Hippocampal formation (tissue), 2 donors: ENCODE data around the gene MEIS3.
"Not testable (repeated sequence)": the region's sequence is repeated elsewhere in the genome, so short reads cannot be mapped to it uniquely, and the experiment has no call there.

Source experiments
- DNase-seq, 2 donors: peaks; one replicate each; lab custom pipeline; 2025; lab: John Stamatoyannopoulos, UW

Gene MEIS3

GRCh38 chr19:47416643-47416985 lies 2.7 kb downstream of the MEIS3 start:
- DNase-seq, result no peak

DNA sequence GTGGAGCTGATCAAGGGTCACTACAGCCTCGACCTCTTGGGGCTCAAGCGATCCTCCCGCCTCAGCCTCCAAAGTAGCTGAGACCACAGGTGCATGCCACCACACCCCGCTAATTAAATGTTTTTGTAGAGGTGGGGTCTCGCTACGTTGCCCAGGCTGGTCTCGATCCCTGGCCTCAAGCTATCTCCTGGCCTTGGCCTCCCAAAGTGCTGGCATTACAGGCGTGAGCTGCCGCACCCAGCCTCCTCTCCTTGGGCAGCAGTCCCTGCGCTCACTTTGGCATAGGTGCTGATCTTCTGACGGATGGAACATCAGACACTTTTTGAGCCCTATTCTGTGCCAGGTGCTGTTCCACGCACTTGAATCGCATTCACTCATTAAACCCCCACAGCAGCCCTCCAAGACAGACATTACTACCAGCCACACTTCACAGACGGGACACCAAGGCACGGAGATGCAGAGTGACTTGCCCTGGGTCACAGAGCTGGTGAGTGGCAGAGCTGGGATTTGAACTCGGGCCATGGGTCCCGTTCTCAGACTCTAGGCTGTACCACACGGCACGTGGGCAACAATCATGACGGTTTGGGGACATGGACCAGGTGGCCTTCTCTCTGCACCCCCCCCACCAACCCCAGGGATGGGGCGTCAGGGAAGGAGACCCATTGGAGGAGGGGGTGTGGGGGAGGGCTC lies 3.2 kb downstream of the MEIS3 start:
- DNase-seq, result no peak

- DNase-seq, result no peak
Measured at GRCh38 chr19:47414469-47414868, 4.9 kb downstream of the MEIS3 start.

DNA sequence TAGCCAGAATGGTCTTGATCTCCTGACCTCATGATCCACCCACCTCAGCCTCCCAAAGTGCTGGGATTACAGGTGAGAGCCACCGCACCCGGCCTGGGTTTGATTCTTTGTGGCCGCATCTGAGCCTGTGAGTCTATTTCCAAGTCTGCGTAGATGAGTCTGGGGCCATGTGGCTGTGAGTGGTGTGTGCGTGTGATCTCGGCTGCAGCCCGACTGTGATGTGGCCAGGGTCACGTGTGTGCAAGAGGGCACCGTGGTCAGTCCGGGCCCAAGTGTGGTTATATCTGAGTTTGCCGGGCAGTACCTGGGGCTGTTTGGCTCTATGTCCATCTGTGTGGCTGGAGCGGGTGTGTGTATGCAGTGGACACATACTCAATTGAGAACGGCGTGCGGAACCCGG lies 5.4 kb downstream of the MEIS3 start:
- DNase-seq, result no peak

DNA sequence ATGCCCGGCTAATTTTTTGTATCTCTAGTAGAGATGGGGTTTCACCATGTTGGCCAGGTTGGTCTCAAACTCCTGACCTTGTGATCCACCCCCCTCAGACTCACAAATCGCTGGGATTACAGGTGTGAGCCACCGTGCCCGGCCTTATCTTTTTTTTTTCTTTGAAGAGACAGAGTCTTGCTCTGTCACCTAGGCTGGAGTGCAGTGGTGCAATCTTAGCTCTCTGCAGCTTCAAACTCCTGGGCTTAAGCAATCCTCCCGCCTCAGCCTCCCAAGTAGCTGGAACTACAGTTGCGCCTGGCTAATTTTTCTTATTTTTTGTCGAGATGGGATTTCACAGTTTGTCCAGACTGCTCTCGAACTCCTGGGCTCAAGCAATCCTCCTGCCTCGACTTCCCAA lies 7.6 kb downstream of the MEIS3 start:
- DNase-seq, result not testable (repeated sequence)

- no peak for DNase-seq
Measured at GRCh38 chr19:47411101-47411500, 8.2 kb downstream of the MEIS3 start.

GRCh38 chr19:47408156-47408938 lies 11.0 kb downstream of the MEIS3 start:
- DNase-seq, result no peak

DNA sequence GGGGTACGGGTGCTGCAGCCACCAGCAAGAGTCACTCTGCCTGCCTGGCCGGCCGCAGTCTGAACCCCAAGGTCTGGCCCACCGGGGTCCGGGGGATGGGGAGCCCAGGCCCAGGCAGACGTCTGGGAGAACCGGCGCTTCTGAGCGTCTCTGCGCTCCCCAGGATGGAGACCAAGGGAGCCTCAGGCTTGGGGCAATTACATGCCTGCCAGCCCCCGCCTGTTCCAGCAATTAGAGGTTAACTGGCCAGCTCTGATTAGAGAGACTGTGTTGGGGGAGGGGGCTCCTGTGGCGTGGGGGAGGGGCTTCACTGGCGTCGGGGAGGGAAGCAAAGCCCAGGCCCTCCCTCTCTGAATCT lies 11.9 kb downstream of the MEIS3 start:
- no peak for DNase-seq

DNA sequence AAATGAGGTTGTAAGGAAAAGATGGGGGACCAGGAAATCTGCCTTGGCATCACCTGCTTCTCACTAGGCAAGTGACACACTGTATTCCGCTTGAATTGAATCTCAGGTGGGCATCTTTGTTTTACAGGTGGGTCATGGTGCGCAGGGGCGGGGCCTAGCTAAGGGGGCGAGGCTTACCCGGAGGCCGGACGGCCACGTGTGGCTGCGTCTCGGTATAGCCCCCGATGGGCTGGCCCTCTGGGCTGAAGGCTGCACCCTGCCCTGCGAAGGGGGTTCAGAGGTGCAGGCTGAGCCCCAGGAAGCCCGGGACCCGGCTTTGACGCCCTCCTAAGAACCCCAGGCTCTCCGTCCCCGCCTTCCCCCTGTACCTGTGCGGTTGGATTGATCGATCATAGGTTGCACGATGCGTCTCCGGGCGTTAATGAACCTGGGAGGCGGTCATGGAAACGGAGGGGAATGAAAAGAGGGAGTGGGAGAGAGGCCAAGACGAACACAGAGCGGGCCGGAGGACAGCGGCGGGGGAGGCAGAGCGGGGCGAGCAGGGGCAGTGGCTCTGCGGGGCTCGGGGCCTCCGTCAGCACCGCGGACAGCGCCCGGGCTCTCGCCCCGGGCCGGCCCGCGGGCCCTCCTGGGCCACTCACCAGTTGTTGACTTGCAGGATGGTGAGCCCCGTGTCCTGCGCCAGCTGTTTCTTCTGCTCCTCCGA lies 12.5 kb downstream of the MEIS3 start:
- DNase-seq, result no peak

- DNase-seq, result no peak
Measured at GRCh38 chr19:47405854-47406417, 13.4 kb downstream of the MEIS3 start.

DNA sequence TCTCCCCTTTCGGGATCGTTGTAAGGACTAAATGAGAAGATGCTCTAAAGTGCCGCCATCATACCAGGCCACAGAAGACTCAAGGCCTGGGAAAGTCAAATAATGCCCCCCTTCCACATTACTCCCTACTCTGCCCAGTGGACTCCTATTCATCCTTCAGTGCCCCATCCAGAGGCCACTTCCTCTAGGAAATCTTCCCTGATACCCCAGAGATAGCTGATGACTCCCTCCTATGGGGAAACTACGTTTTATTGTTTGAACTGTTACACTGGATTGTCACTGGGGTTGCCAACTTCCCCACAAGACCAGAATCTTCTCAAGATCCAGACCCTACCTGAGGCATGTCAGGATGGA lies 14.2 kb downstream of the MEIS3 start:
- DNase-seq, result no peak

- no peak for DNase-seq
Measured at GRCh38 chr19:47404334-47405196, 14.8 kb downstream of the MEIS3 start.

- DNase-seq, result no peak
Measured at GRCh38 chr19:47402504-47402903, 16.8 kb downstream of the MEIS3 start.

DNA sequence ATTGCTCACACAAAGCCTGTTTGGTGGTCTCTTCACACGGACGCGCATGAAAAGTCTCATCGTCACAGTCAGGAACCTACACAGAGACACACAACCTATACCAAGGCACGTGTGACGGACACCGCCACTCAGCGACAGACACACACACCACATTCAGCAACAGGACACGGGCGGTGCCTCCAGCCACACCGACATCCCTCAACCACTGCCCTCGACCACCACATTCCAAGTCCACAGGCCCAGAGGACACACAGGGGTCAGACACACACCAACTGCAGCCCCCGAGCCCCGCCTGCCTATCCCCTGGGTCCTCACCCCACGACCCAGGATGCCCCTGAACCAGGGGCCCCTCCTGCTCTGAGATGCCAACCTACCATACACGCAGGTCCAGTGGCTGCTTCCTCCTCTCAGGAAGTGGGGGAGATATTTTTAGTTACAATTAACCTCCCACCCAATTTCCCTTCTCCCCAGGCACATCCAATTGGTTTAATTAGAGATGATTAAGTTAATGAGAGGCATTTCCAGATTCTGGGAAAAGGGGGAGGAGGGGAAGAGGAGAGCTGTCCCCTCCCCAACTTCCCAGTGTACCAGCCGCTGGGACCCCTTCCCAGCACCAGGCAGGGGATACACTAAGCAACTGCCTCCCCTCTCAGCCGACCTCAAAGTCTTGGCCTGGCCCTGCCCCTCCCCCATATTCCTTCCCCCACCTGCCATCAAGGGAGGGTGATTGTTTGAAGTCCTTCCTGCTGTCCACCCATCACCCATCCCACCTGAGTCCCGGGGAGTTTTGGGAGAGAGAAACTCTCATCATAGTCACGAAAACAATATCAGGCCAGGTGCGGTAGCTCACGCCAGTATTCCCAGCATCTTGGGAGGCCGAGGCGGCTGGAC lies 20.4 kb downstream of the MEIS3 start:
- DNase-seq, result no peak

GRCh38 chr19:47391510-47392223 lies 27.7 kb downstream of the MEIS3 start:
- DNase-seq, result peak; percentile 2 to 58

GRCh38 chr19:47390533-47391488 lies 28.5 kb downstream of the MEIS3 start:
- no peak for DNase-seq

DNA sequence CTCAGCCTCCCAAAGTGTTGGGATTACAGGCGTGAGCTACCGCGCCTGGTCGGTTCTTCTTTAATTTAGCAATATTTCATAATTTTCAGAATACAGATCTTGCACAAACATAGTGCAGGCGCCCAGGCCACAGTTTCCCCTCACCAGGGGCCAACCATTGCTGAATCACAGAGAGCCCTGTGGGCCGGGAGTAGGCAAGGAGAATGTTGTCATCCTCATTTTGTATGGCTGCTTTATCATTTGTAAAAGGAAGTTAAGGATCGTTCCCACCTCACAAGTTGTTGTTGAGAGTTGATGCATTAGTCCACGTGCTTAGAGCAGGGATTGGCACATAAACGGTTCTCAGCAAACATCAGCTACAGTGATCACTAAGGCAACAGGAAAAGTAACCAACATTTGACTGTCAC lies 30.2 kb downstream of the MEIS3 start:
- DNase-seq, result no peak

DNA sequence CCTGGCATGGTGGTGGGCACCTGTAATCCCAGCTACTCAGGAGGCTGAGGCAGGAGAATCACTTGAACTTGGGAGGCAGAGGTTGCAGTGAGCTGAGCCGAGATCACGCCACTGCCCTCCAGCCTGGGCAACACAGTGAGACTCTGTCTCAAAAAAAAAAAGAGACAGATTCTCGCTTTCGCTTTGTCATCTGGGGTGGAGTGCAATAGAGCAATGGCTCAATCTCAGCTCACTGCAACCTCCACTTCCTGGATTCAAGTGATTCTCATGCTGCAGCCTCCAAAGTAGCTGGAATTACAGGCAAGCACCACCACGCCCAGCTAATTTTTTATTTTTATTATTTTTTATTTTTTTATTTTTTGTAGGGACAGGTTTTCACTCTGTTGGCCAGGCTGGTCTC lies 30.6 kb downstream of the MEIS3 start:
- DNase-seq, result not testable (repeated sequence)

DNA sequence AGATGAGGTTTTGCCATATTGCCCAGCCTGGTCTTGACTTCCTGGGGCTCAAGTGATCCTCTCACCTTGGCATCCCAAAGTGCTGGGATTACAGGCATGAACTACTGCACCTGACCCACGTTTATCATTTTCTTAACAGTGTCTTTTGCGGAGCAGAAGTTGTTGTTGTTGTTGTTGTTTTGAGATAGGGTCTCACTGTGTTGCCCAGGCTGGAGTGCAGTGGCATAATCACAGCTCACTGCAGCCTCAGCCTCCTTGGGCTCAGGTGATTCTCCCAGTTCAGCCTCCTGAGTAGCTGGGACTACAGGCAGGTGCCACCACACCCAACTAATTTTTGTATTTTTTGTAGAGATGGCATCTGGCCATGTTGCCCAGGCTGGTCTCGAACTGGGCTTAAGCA lies 31.7 kb downstream of the MEIS3 start:
- not testable (repeated sequence) for DNase-seq
